ENCODE measurements around the gene SELPLG.
"Not testable (repeated sequence)": the region's sequence is repeated elsewhere in the genome, so short reads cannot be mapped to it uniquely, and the experiment has no call there.

Gene SELPLG

GRCh38 chr12:108634341-108634751 lies 652 bp upstream of the SELPLG start:
- Histone ChIP-seq H3K4me3 (ENCODE audit: low read length, poor library complexity, severe bottlenecking) (peak overlapping the region; percentile 50), H2AFZ (ENCODE audit: low read length) (0 out of 2 replicates have a peak overlapping the region, but pooled peaks have one; percentile 6), H3K9me2 (replicated peaks; ENCODE audit: low read depth, low read length) (no peaks in the 10 kb centered on the region), H3K4me1 (ENCODE audit: insufficient read depth, low read length, poor library complexity, severe bottlenecking) (peaks cover 86% of the 10 kb centered on the region), H4K20me1 (ENCODE audit: insufficient read depth, low read length, poor library complexity, severe bottlenecking) (no peaks in the 10 kb centered on the region), H3K36me3 (ENCODE audit: insufficient read depth, low read length) (no peaks in the 10 kb centered on the region), H3K9ac (ENCODE audit: low read depth, low read length, poor library complexity, severe bottlenecking) (peak overlapping the region; percentile 72), H3K27me3 (ENCODE audit: insufficient read depth, low read length, poor library complexity, severe bottlenecking) (no peaks in the 10 kb centered on the region), H3K9me3 (ENCODE audit: insufficient read depth, low read depth, low read length) (no peaks in the 10 kb centered on the region), H3K79me2 (ENCODE audit: insufficient read depth, low read length) (peaks cover 3% of the 10 kb centered on the region; the same call in 1 of the 2 replicates), H3F3A (ENCODE audit: low read depth) (peaks cover 12% of the 10 kb centered on the region; the same call in 1 of the 2 replicates), H3K4me2 (ENCODE audit: low read depth, low read length, poor library complexity, severe bottlenecking) (peak overlapping the region; percentile 80)
- TF ChIP-seq, protein P1, sequence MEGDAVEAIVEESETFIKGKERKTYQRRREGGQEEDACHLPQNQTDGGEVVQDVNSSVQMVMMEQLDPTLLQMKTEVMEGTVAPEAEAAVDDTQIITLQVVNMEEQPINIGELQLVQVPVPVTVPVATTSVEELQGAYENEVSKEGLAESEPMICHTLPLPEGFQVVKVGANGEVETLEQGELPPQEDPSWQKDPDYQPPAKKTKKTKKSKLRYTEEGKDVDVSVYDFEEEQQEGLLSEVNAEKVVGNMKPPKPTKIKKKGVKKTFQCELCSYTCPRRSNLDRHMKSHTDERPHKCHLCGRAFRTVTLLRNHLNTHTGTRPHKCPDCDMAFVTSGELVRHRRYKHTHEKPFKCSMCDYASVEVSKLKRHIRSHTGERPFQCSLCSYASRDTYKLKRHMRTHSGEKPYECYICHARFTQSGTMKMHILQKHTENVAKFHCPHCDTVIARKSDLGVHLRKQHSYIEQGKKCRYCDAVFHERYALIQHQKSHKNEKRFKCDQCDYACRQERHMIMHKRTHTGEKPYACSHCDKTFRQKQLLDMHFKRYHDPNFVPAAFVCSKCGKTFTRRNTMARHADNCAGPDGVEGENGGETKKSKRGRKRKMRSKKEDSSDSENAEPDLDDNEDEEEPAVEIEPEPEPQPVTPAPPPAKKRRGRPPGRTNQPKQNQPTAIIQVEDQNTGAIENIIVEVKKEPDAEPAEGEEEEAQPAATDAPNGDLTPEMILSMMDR (conservative IDR thresholded peaks at IDR 0.05; ENCODE audit: low read length) = no peak

DNA sequence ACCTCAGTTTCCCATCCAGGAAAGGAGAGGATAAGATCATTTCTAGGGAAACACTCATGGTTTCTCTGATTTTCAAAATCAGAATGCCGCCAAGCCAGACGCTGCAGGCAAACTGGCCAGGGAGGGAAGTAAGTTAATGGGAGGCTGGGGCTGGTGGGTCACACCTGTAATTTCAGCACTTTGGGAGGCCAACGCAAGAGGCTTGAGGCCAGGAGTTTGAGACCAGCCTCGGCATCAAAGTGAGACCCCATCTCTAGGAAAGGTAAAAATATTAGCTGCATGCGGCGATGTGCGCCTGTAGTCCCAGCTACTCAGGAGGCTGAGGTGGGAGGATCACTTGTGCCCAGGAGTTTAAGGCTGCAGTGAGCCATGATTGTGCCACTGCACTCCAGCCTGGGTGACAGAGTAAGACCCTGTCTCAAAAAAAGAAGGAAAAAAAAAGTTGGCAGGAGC lies 587 bp downstream of the SELPLG start:
- no peaks in the 10 kb centered on the region for H3K9me2 ChIP-seq (replicated peaks; ENCODE audit: low read depth, low read length)
- peaks cover 12% of the 10 kb centered on the region; the same call in 1 of the 2 replicates for H3F3A ChIP-seq (ENCODE audit: low read depth)
- H3K79me2 ChIP-seq (ENCODE audit: insufficient read depth, low read length) = peaks cover 3% of the 10 kb centered on the region; the same call in 1 of the 2 replicates
- H3K27me3 ChIP-seq (ENCODE audit: insufficient read depth, low read length, poor library complexity, severe bottlenecking) = no peaks in the 10 kb centered on the region
- H3K9ac ChIP-seq (ENCODE audit: low read depth, low read length, poor library complexity, severe bottlenecking) = peak overlapping the region; percentile 72
- H3K36me3 ChIP-seq (ENCODE audit: insufficient read depth, low read length) = no peaks in the 10 kb centered on the region
- peaks cover 87% of the 10 kb centered on the region for H3K4me1 ChIP-seq (ENCODE audit: insufficient read depth, low read length, poor library complexity, severe bottlenecking)
- H4K20me1 ChIP-seq (ENCODE audit: insufficient read depth, low read length, poor library complexity, severe bottlenecking) = no peaks in the 10 kb centered on the region
- H3K9me3 ChIP-seq (ENCODE audit: insufficient read depth, low read depth, low read length) = no peaks in the 10 kb centered on the region
- peak overlapping the region; percentile 50 for H3K4me3 ChIP-seq (ENCODE audit: low read length, poor library complexity, severe bottlenecking)
- TF ChIP-seq, protein P1 (conservative IDR thresholded peaks at IDR 0.05; ENCODE audit: low read length) = no peak
- TF ChIP-seq EZH2phosphoT487 (IDR thresholded peaks at IDR 0.05; ENCODE audit: borderline replicate concordance) = no peak
- no peak overlapping the region for H2AFZ ChIP-seq (ENCODE audit: low read length)
- peak overlapping the region; percentile 80 for H3K4me2 ChIP-seq (ENCODE audit: low read depth, low read length, poor library complexity, severe bottlenecking)

GRCh38 chr12:108631261-108631660 lies 2.4 kb downstream of the SELPLG start:
- Histone ChIP-seq H3F3A (ENCODE audit: low read depth) (peaks cover 11% of the 10 kb centered on the region; the same call in 1 of the 2 replicates), H3K4me2 (ENCODE audit: low read depth, low read length, poor library complexity, severe bottlenecking) (peak overlapping the region; percentile 80), H3K4me1 (ENCODE audit: insufficient read depth, low read length, poor library complexity, severe bottlenecking) (peaks cover 73% of the 10 kb centered on the region)
- H3K9ac ChIP-seq (ENCODE audit: low read depth, low read length, poor library complexity, severe bottlenecking); H3K79me2 ChIP-seq (ENCODE audit: insufficient read depth, low read length); H3K9me3 ChIP-seq (ENCODE audit: insufficient read depth, low read depth, low read length); H2AFZ ChIP-seq (ENCODE audit: low read length); H4K20me1 ChIP-seq (ENCODE audit: insufficient read depth, low read length, poor library complexity, severe bottlenecking); H3K36me3 ChIP-seq (ENCODE audit: insufficient read depth, low read length); H3K27me3 ChIP-seq (ENCODE audit: insufficient read depth, low read length, poor library complexity, severe bottlenecking); H3K9me2 ChIP-seq (replicated peaks; ENCODE audit: low read depth, low read length); H3K4me3 ChIP-seq (ENCODE audit: low read length, poor library complexity, severe bottlenecking): not testable (repeated sequence)
